IMR-90 (cell line): Measurements from ENCODE around the gene HMCN1. TPM values are rescaled to one million over a fixed set of nuclear protein-coding genes. Genes with fewer than 3 reads are reported as not detected.

ENCODE experiments used
- ATAC-seq: fragments of 200-7000 bp; cut with Tn5 transposase; 2 replicates; pipeline ENCODE4 v1.9.1; 2020; ENCODE audit warnings: low read depth, mild to moderate bottlenecking, moderate library complexity
- BruUV-seq: library from RNA; stranded (reverse); fragments of 400-500 nt; replicated peaks from 2 replicates; lab custom pipeline; 2021; lab: Mats Ljungman, UMichigan
- CTCF ChIA-PET: fragments of 300-600 bp; formaldehyde crosslinking; extraction: SDS; loops from one replicate; lab custom pipeline; 2021; ENCODE audit warnings: antibody characterized with exemption; lab: Yijun Ruan, JAX
- POLR2A ChIA-PET: fragments of 300-600 bp; sonication (Branson Sonifier 250); formaldehyde crosslinking; loops from one replicate; lab custom pipeline; 2022; ENCODE audit warnings: antibody characterized with exemption; ENCODE audit not compliant: unreplicated experiment; lab: Charles Lee
- DNase-seq: peaks from one replicate; pipeline ENCODE4 v3.0.0; 2013
- H2AFZ ChIP-seq: replicated peaks from 2 replicates; pipeline ENCODE3; 2013; ENCODE audit warnings: low read length, mild to moderate bottlenecking; ENCODE audit not compliant: poor library complexity
- H2AK5ac ChIP-seq: 2 replicates; pipeline ENCODE4 v1.6.1; 2013; ENCODE audit warnings: low read depth, low read length, inconsistent platforms
- H2AK9ac ChIP-seq: replicated peaks from 2 replicates; pipeline ENCODE3; 2013; ENCODE audit warnings: mild to moderate bottlenecking, low read depth, low read length, moderate library complexity; ENCODE audit not compliant: poor library complexity
- H2BK120ac ChIP-seq: 2 replicates; pipeline ENCODE4 v1.6.1; 2013; ENCODE audit warnings: low read depth, low read length, inconsistent platforms
- H2BK15ac ChIP-seq: 3 replicates; pipeline ENCODE4 v1.6.1; 2013; ENCODE audit warnings: low read depth, low read length, inconsistent platforms
- H2BK20ac ChIP-seq: 2 replicates; pipeline ENCODE4 v1.6.1; 2013; ENCODE audit warnings: low read depth, mild to moderate bottlenecking, inconsistent platforms, low read length, moderate library complexity
- H2BK5ac ChIP-seq: 2 replicates; pipeline ENCODE4 v1.6.1; 2013; ENCODE audit warnings: mild to moderate bottlenecking, low read depth, low read length, inconsistent platforms; ENCODE audit not compliant: poor library complexity, severe bottlenecking
- H3K14ac ChIP-seq: replicated peaks from 2 replicates; pipeline ENCODE4 v1.6.1; 2013; ENCODE audit warnings: low read depth, low read length, inconsistent platforms
- H3K18ac ChIP-seq: 2 replicates; pipeline ENCODE4 v1.6.1; 2013; ENCODE audit warnings: low read depth, low read length, control low read depth
- H3K23ac ChIP-seq: 2 replicates; pipeline ENCODE4 v1.6.1; 2013; ENCODE audit warnings: low read depth, low read length, inconsistent platforms
- H3K27ac ChIP-seq: 2 replicates; pipeline ENCODE4 v1.5.1; 2013; ENCODE audit warnings: mild to moderate bottlenecking, control low read depth, low read length; ENCODE audit not compliant: insufficient read depth
- H3K27me3 ChIP-seq: 2 replicates; pipeline ENCODE4 v1.6.1; 2013; ENCODE audit warnings: low read length; ENCODE audit not compliant: control insufficient read depth, insufficient read depth
- H3K36me3 ChIP-seq: 2 replicates; pipeline ENCODE4 v1.6.1; 2013; ENCODE audit warnings: low read length, mixed read lengths; ENCODE audit not compliant: control insufficient read depth, insufficient read depth
- H3K4ac ChIP-seq: 2 replicates; pipeline ENCODE4 v1.6.1; 2013; ENCODE audit warnings: low read depth, low read length, inconsistent platforms
- H3K4me1 ChIP-seq: 2 replicates; pipeline ENCODE4 v1.6.1; 2013; ENCODE audit warnings: low read length, mixed read lengths; ENCODE audit not compliant: control insufficient read depth, insufficient read depth
- H3K4me2 ChIP-seq: 2 replicates; pipeline ENCODE4 v1.6.1; 2013; ENCODE audit warnings: low read depth, mild to moderate bottlenecking, control low read depth, low read length, moderate library complexity
- H3K4me3 ChIP-seq: 2 replicates; pipeline ENCODE4 v1.5.1; 2013; ENCODE audit warnings: low read depth, mild to moderate bottlenecking, control low read depth, low read length, moderate library complexity; ENCODE audit not compliant: insufficient read depth
- H3K56ac ChIP-seq: 2 replicates; pipeline ENCODE4 v1.6.1; 2013; ENCODE audit warnings: low read length, inconsistent platforms; ENCODE audit not compliant: insufficient read depth; ENCODE audit errors: extremely low read depth
- H3K79me1 ChIP-seq, 2 experiments: 2 replicates each; pipeline ENCODE4 v1.6.1; 2013; ENCODE audit warnings: low read length in 2 of 2, inconsistent platforms in 1 of 2, low read depth in 1 of 2
- H3K9ac ChIP-seq: 2 replicates; pipeline ENCODE4 v1.6.1; 2013; ENCODE audit warnings: low read depth, low read length, control low read depth
- H3K9me1 ChIP-seq: 2 replicates; pipeline ENCODE4 v1.6.1; 2013; ENCODE audit warnings: low read length, inconsistent platforms; ENCODE audit not compliant: insufficient read depth
- H3K9me3 ChIP-seq: 2 replicates; pipeline ENCODE4 v1.6.1; 2013; ENCODE audit warnings: low read length; ENCODE audit not compliant: control insufficient read depth, insufficient read depth
- H4K20me1 ChIP-seq: 2 replicates; pipeline ENCODE4 v1.6.1; 2013; ENCODE audit warnings: low read length, inconsistent platforms; ENCODE audit not compliant: insufficient read depth
- H4K5ac ChIP-seq: 2 replicates; pipeline ENCODE4 v1.6.1; 2013; ENCODE audit warnings: mild to moderate bottlenecking, low read depth, low read length, control low read depth
- H4K8ac ChIP-seq, 2 experiments: 2 replicates each; pipeline ENCODE4 v1.6.1; 2013; ENCODE audit warnings: low read depth in 2 of 2, low read length in 2 of 2, control low read depth in 1 of 2, inconsistent platforms in 1 of 2
- H4K91ac ChIP-seq: 2 replicates; pipeline ENCODE4 v1.6.1; 2013; ENCODE audit warnings: low read depth, low read length, inconsistent platforms; ENCODE audit not compliant: insufficient read depth
- BHLHE40 ChIP-seq: fragments of 150-350 bp; IDR thresholded peaks from 2 replicates; pipeline ENCODE4 v1.6.1; 2016; ENCODE audit warnings: mild to moderate bottlenecking, low read depth, low read length
- CEBPB ChIP-seq: IDR thresholded peaks from 2 replicates; pipeline ENCODE4 v1.6.1; 2012; ENCODE audit warnings: low read depth, low read length, improper control_type of control experiment
- FOS ChIP-seq: fragments of 150-350 bp; IDR thresholded peaks from 2 replicates; pipeline ENCODE4 v1.6.1; 2016; ENCODE audit warnings: low read depth, low read length
- NFE2L2 ChIP-seq: fragments of 150-350 bp; IDR thresholded peaks from 2 replicates; pipeline ENCODE4 v1.6.1; 2016; ENCODE audit warnings: low read depth, mild to moderate bottlenecking, low read length
- RCOR1 ChIP-seq: IDR thresholded peaks from 2 replicates; pipeline ENCODE4 v1.6.1; 2012; ENCODE audit warnings: mild to moderate bottlenecking, low read length, improper control_type of control experiment; ENCODE audit not compliant: insufficient replicate concordance
- whole genome bisulfite sequencing, 2 experiments: methylation state at CpG; one replicate each; pipeline versions ENCODE4 v1.1.5 to v1.1.7; 2013; ENCODE audit warnings: missing lambda C conversion rate in 2 of 2; ENCODE audit not compliant: insufficient read length in 1 of 2; ENCODE audit errors: extremely low coverage in 2 of 2; 5-methylcytosine and 5-hydroxymethylcytosine counted together
- dilution Hi-C: fragments of 300-500 bp; cut with HindIII; formaldehyde crosslinking; loops from one replicate; pipeline ENCODE4 v1.14.3; 2018; ENCODE audit warnings: low sequenced_read_pairs; ENCODE audit not compliant: unreplicated experiment
- in situ Hi-C: fragments of 300-500 bp; cut with MboI; formaldehyde crosslinking; loops from 3 replicates; pipeline ENCODE4 v1.14.3; 2019; ENCODE audit warnings: low sequenced_read_pairs, inconsistent platforms, mixed read lengths
- intact Hi-C: fragments of 100-400 bp; cut with micrococcal nuclease; formaldehyde crosslinking; loops from 2 replicates; pipeline ENCODE4 v1.10.0; 2022
- polyA plus RNA-seq, 3 experiments: library from polyadenylated mRNA; depleted of rRNA; stranded (reverse); fragments of >200 nt; gene quantifications; 2 replicates each; pipeline ENCODE4 v1.2.3, GENCODE V29; 2012; ENCODE audit warnings: low replicate concordance in 1 of 3
- total RNA-seq: library from RNA; depleted of rRNA; stranded (reverse); fragments of >200 nt; gene quantifications from 2 replicates; pipeline ENCODE4 v1.2.3, GENCODE V29; 2012
- TF ChIP-seq, protein P1 (sequence below): fragments of 150-350 bp; IDR thresholded peaks from 2 replicates; pipeline ENCODE4 v1.6.1; 2016; ENCODE audit warnings: low read depth, mild to moderate bottlenecking, low read length, moderate library complexity, borderline replicate concordance

HMCN1 gene
- total and polyA plus RNA-seq, 2 of the 4 experiments (the other 2 are of a cell fraction) = 6.1 to 11.7 TPM

GRCh38 chr1:186236921-186237320 is 502.7 kb downstream of the HMCN1 start:
- in situ Hi-C loops (no loop called here), dilution Hi-C loops (no loop called here), intact Hi-C loops (no loop called here)
- Histone ChIP-seq H3K56ac (no peak overlapping the region), H3K27ac (no peak overlapping the region), H3K9me1 (peaks cover 4% of the 10 kb centered on the region; the same call in 1 of the 2 replicates), H2AFZ (no peak overlapping the region), H3K18ac (no peak overlapping the region), H2AK9ac (no peak overlapping the region), H2BK5ac (peak overlapping the region; percentile 66), H4K20me1 (no peaks in the 10 kb centered on the region), H2BK20ac (peak overlapping the region; percentile 79; the same call in 1 of the 2 replicates), H3K14ac (no peak overlapping the region), H3K4me1 (no peaks in the 10 kb centered on the region; the same call in 1 of the 2 replicates), H2AK5ac (no peak overlapping the region), H4K91ac (peak overlapping the region; percentile 52; the same call in 1 of the 2 replicates), H3K23ac (peak overlapping the region; percentile 46; the same call in 1 of the 2 replicates), H4K5ac (no peak overlapping the region), H3K4me2 (no peak overlapping the region), H3K27me3 (no peaks in the 10 kb centered on the region), H3K79me1 (no peaks in the 10 kb centered on the region), H3K36me3 (no peaks in the 10 kb centered on the region), H2BK120ac (peak overlapping the region; percentile 64; the same call in 1 of the 2 replicates), H3K4ac (peak overlapping the region; percentile 64; the same call in 1 of the 2 replicates), H4K8ac (0 out of 4 replicates have a peak overlapping the region, but pooled peaks of 1 of the 2 experiments have one; percentile 36), H3K9ac (no peak overlapping the region), H3K4me3 (no peak overlapping the region), H3K9me3 (no peaks in the 10 kb centered on the region), H2BK15ac (0 out of 3 replicates have a peak overlapping the region, but pooled peaks have one; percentile 33)
- CTCF ChIA-PET = no interaction called here
- TF ChIP-seq FOS = peak; percentile 98
- no peak for TF ChIP-seq NFE2L2
- TF ChIP-seq BHLHE40 = peak; percentile 72
- no peak for TF ChIP-seq RCOR1
- TF ChIP-seq, protein P1, sequence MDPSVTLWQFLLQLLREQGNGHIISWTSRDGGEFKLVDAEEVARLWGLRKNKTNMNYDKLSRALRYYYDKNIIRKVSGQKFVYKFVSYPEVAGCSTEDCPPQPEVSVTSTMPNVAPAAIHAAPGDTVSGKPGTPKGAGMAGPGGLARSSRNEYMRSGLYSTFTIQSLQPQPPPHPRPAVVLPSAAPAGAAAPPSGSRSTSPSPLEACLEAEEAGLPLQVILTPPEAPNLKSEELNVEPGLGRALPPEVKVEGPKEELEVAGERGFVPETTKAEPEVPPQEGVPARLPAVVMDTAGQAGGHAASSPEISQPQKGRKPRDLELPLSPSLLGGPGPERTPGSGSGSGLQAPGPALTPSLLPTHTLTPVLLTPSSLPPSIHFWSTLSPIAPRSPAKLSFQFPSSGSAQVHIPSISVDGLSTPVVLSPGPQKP = no peak
- peak; percentile 3; the same call in 1 of the 2 replicates for TF ChIP-seq CEBPB
- DNase-seq (peak; percentile 95), ATAC-seq (peak; percentile 96)
- WGBS, 2 experiments = no CpG with 5 or more reads among the region's 3 CpGs
- BruUV-seq = no TSS peak
- POLR2A ChIA-PET = no interaction called here
